Skeletal muscle tissue (tissue), 4 donors: ENCODE data around the gene SEPTIN10. TPM values are rescaled to one million over a fixed set of nuclear protein-coding genes. Genes with fewer than 3 reads are reported as not detected.

Experiments
- H3K27ac ChIP-seq: one replicate; pipeline ENCODE4 v1.7.0; 2013; ENCODE audit warnings: mild to moderate bottlenecking, low read depth, low read length, inconsistent platforms
- H3K27me3 ChIP-seq, 3 donors: one replicate each; pipeline ENCODE4 v1.7.0; 2013; ENCODE audit warnings: low read length in 3 of 3; ENCODE audit not compliant: control insufficient read depth in 3 of 3, insufficient read depth in 3 of 3
- H3K36me3 ChIP-seq, 3 donors: one replicate each; pipeline ENCODE4 v1.7.0; 2013; ENCODE audit warnings: low read length in 3 of 3; ENCODE audit not compliant: control insufficient read depth in 3 of 3, insufficient read depth in 3 of 3
- H3K4me1 ChIP-seq, 3 donors: one replicate each; pipeline ENCODE4 v1.7.0; 2013; ENCODE audit warnings: low read length in 3 of 3, mild to moderate bottlenecking in 3 of 3; ENCODE audit not compliant: control insufficient read depth in 3 of 3, insufficient read depth in 3 of 3
- H3K4me3 ChIP-seq, 3 donors: one replicate each; pipeline ENCODE4 v1.7.0; 2013; ENCODE audit warnings: low read length in 3 of 3
- H3K9ac ChIP-seq, 3 donors: one replicate each; pipeline ENCODE4 v1.7.0; 2013; ENCODE audit warnings: low read length in 3 of 3, mild to moderate bottlenecking in 3 of 3, moderate library complexity in 2 of 3, low read depth in 1 of 3
- H3K9me3 ChIP-seq, 3 donors: one replicate each; pipeline ENCODE4 v1.7.0; 2013; ENCODE audit warnings: low read length in 3 of 3; ENCODE audit not compliant: control insufficient read depth in 3 of 3
- total RNA-seq: library from RNA; depleted of rRNA; stranded (reverse); fragments of >200 nt; gene quantifications from one replicate; pipeline ENCODE4 v1.2.3, GENCODE V29; 2014
- donor health status: Osteomylitis.

Gene SEPTIN10
- total RNA-seq, 1 donor from 2014 or later = 109 TPM

DNA sequence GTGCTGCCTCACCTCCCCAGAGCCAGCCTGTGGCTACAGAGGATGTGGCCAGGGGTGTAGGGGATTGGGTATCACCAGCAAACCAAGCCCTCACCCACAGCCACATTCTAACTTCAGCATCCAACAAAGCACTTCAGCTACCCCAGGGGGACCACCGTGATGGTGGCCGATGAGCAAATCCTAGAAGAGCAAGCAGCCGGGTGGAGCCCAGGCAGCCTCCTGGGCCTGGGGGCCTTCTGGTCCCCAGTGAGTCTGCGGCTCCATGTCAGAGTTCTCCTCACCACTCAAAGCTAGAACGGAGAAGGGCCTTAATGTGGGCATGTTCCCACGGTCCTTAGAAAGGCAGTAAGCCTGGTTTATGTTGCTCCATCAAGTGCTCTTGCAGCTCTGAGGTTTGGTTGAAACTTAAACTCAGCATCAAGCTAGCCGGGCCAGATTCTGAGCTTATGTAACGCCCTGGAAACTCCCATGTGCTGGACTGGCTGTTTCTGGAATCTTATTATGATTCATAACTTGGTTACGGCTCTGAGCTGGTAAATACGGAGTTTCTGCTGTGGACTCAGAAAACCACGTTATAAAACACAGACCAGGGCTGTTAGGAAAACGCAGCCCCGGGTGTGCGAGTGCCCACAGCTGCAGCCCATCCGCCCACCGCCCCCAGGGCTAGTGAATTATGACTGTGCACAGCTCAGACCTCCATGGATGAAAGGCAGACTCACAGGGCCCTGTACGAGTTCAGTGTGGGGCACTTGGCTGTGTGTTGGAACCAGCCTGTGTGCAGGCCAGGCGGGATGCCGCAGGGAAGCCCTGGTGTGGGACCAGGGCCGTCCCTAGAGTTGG is 99.8 kb downstream of the SEPTIN10 start:
- Histone ChIP-seq H3K36me3 (no peaks in the 10 kb centered on the region), H3K27ac (peak overlapping the region; percentile 57), H3K4me1 (peaks cover 10 to 28% (median 21%) of the 10 kb centered on the region in 3 donors), H3K9ac (peak overlapping the region in 1 of 3 donors; percentile 57), H3K4me3 (no peak overlapping the region), H3K9me3 (no peaks in the 10 kb centered on the region), H3K27me3 (no peaks in the 10 kb centered on the region)

DNA sequence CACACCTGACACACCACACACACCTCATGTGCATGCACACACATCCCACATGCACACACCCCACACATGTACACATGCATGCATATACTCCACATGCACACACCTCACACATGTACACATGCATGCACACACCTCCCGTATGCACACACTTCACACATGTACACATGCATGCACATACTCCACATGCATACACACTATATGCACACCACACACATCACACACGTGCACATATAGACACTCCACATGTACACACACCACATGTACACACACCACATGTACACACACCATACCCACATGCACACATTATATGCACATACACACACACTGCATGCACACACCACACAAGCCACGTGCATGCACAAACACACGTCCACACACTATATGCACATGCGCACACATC is 100.5 kb downstream of the SEPTIN10 start:
- no peaks in the 10 kb centered on the region for H3K27me3 ChIP-seq
- H3K9ac ChIP-seq = peak overlapping the region in 1 of 3 donors; percentile 57
- no peak overlapping the region for H3K4me3 ChIP-seq
- no peaks in the 10 kb centered on the region for H3K9me3 ChIP-seq
- H3K36me3 ChIP-seq = no peaks in the 10 kb centered on the region
- H3K4me1 ChIP-seq = peaks cover 10 to 28% (median 21%) of the 10 kb centered on the region in 3 donors
- no peak overlapping the region for H3K27ac ChIP-seq

DNA sequence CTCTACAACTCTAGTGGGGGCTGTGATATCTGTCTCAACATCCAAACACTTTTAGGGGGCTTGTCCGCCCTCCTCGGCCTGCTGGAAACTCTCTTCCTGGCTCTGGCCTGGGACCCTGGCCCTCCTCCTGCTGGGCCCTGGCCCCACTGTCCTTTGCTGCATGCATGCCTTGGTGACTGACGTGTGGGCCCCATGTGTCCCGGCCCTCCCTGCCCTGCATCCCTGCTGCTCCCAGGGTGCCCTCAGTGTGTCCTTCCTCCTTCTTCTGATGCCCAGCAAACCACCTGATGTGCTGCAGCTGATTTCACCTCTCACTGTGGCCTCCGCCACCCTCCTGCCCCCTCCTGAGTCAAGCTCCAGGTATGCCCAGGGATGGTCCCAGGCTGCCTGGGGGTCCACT is 101.7 kb downstream of the SEPTIN10 start:
- Histone ChIP-seq H3K4me3 (no peak overlapping the region), H3K27ac (no peak overlapping the region), H3K4me1 (peaks cover 15 to 28% (median 26%) of the 10 kb centered on the region in 3 donors), H3K9me3 (no peaks in the 10 kb centered on the region), H3K27me3 (no peaks in the 10 kb centered on the region), H3K36me3 (no peaks in the 10 kb centered on the region), H3K9ac (no peak overlapping the region)

GRCh38 chr2:109511168-109511567 is 102.6 kb downstream of the SEPTIN10 start:
- no peak overlapping the region for H3K9ac ChIP-seq
- peaks cover 15 to 28% (median 26%) of the 10 kb centered on the region in 3 donors for H3K4me1 ChIP-seq
- no peak overlapping the region for H3K4me3 ChIP-seq
- H3K9me3 ChIP-seq = no peaks in the 10 kb centered on the region
- no peaks in the 10 kb centered on the region for H3K36me3 ChIP-seq
- no peak overlapping the region for H3K27ac ChIP-seq
- no peaks in the 10 kb centered on the region for H3K27me3 ChIP-seq

- H3K9ac ChIP-seq = no peak overlapping the region
- no peak overlapping the region for H3K4me3 ChIP-seq
- H3K9me3 ChIP-seq = no peaks in the 10 kb centered on the region
- H3K36me3 ChIP-seq = no peaks in the 10 kb centered on the region
- no peaks in the 10 kb centered on the region for H3K27me3 ChIP-seq
- no peak overlapping the region for H3K27ac ChIP-seq
- H3K4me1 ChIP-seq = peaks cover 15 to 28% (median 26%) of the 10 kb centered on the region in 3 donors
Measured at GRCh38 chr2:109510136-109511028, 103.4 kb downstream of the SEPTIN10 start.

GRCh38 chr2:109508556-109508955 is 105.2 kb downstream of the SEPTIN10 start:
- H3K9me3 ChIP-seq = no peaks in the 10 kb centered on the region
- H3K9ac ChIP-seq = no peak overlapping the region
- H3K4me1 ChIP-seq = peaks cover 8 to 18% (median 15%) of the 10 kb centered on the region in 3 donors
- H3K27me3 ChIP-seq = no peaks in the 10 kb centered on the region
- H3K27ac ChIP-seq = no peak overlapping the region
- peaks cover 0 to 5% (median 0%) of the 10 kb centered on the region in 3 donors for H3K36me3 ChIP-seq
- no peak overlapping the region for H3K4me3 ChIP-seq

DNA sequence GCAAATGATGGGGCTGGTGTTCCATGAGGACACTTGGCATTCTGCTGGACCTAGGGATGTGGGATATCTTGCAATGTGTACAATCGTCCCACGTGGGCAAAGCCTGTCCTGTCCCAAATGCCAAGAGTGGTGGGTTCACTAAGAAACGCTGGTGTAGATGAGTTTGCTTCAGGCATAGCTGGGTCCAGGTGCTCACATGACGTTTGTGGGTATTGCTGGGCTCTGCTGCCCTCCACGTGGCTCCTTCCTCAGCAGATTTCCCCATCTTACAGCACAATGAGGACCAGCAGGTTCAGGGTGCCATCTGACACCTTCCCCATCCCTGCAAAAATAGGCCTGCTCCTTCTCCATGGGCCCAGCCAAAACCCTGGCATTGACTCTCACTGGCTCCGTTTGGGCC is 105.9 kb downstream of the SEPTIN10 start:
- Histone ChIP-seq H3K27me3 (no peaks in the 10 kb centered on the region), H3K4me1 (peaks cover 8 to 15% (median 10%) of the 10 kb centered on the region in 3 donors), H3K4me3 (no peak overlapping the region), H3K36me3 (peaks cover 0 to 6% (median 0%) of the 10 kb centered on the region in 3 donors), H3K9me3 (no peaks in the 10 kb centered on the region), H3K9ac (peak overlapping the region in 1 of 3 donors; percentile 33), H3K27ac (no peak overlapping the region)

DNA sequence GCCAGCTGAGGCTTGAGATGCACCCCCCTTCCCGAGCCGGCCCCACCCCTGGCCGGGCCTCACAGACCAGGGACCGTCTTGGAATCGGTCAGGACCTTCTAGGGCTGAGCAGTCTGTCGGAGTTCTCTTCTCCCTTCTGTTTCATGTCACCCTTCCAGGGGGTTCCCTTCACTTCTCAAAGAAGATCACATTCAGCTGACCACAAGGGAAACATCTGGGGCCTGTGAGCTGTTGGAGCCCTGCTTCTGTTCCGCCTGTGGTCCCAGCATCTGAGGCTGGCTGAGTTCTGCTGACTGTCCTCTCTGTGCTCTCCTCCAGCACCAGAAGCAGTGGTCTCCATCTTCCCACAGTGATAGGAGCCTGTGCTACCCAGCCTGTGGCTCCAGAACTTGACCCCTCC is 106.5 kb downstream of the SEPTIN10 start:
- Histone ChIP-seq H3K9ac (no peak overlapping the region), H3K36me3 (peaks cover 0 to 6% (median 0%) of the 10 kb centered on the region in 3 donors), H3K27me3 (no peaks in the 10 kb centered on the region), H3K4me1 (peaks cover 8 to 15% (median 10%) of the 10 kb centered on the region in 3 donors), H3K9me3 (no peaks in the 10 kb centered on the region), H3K4me3 (no peak overlapping the region), H3K27ac (no peak overlapping the region)

GRCh38 chr2:109503191-109503590 is 110.6 kb downstream of the SEPTIN10 start:
- Histone ChIP-seq H3K27ac (no peak overlapping the region), H3K27me3 (no peaks in the 10 kb centered on the region), H3K9ac (no peak overlapping the region), H3K4me3 (no peak overlapping the region), H3K4me1 (peaks cover 5 to 22% (median 11%) of the 10 kb centered on the region in 3 donors), H3K9me3 (no peaks in the 10 kb centered on the region), H3K36me3 (peaks cover 0 to 6% (median 2%) of the 10 kb centered on the region in 3 donors)
